Hepatocyte (in vitro differentiated cells): ENCODE data around the gene ARPC1B. TPM values are rescaled to one million over a fixed set of nuclear protein-coding genes. Genes with fewer than 3 reads are reported as not detected.

Experiments
- DNase-seq: peaks from one replicate; pipeline ENCODE4 v3.0.0-alpha.2; 2016; ENCODE audit warnings: low spot score
- H2AFZ ChIP-seq: fragments of 200-600 bp; sonication (generic); 2 replicates; pipeline ENCODE4 v1.6.0; 2016; ENCODE audit warnings: antibody characterized with exemption, mild to moderate bottlenecking
- H3K27ac ChIP-seq: fragments of 200-600 bp; sonication (generic); 2 replicates; pipeline ENCODE4 v1.5.1; 2016; ENCODE audit warnings: mild to moderate bottlenecking
- H3K27me3 ChIP-seq: fragments of 200-600 bp; sonication (generic); 2 replicates; pipeline ENCODE4 v1.6.1; 2016
- H3K36me3 ChIP-seq: fragments of 200-600 bp; sonication (generic); replicated peaks from 2 replicates; pipeline ENCODE4 v1.5.1; 2016; ENCODE audit warnings: low read depth; ENCODE audit not compliant: insufficient read depth
- H3K4me1 ChIP-seq: fragments of 200-600 bp; sonication (generic); 2 replicates; pipeline ENCODE4 v1.5.1; 2016; ENCODE audit warnings: mild to moderate bottlenecking, moderate library complexity; ENCODE audit not compliant: insufficient read depth
- H3K4me2 ChIP-seq: fragments of 200-600 bp; sonication (generic); 2 replicates; pipeline ENCODE4 v1.6.0; 2016
- H3K4me3 ChIP-seq: fragments of 200-600 bp; sonication (generic); 2 replicates; pipeline ENCODE4 v1.5.1; 2016; ENCODE audit warnings: mild to moderate bottlenecking
- H3K79me2 ChIP-seq: fragments of 200-600 bp; sonication (generic); 2 replicates; pipeline ENCODE4 v1.6.0; 2017; ENCODE audit warnings: mild to moderate bottlenecking
- H3K9me2 ChIP-seq: fragments of 200-600 bp; sonication (generic); replicated peaks from 2 replicates; pipeline ENCODE4 v1.6.0; 2017; ENCODE audit warnings: mild to moderate bottlenecking; ENCODE audit not compliant: insufficient read depth
- H3K9me3 ChIP-seq: fragments of 200-600 bp; sonication (generic); 2 replicates; pipeline ENCODE4 v1.5.1; 2016; ENCODE audit warnings: low read depth, mild to moderate bottlenecking
- H4K20me1 ChIP-seq: fragments of 200-600 bp; sonication (generic); 2 replicates; pipeline ENCODE4 v1.6.0; 2016; ENCODE audit warnings: mild to moderate bottlenecking; ENCODE audit not compliant: insufficient read depth, poor library complexity, severe bottlenecking
- EZH2 ChIP-seq: fragments of 200-600 bp; sonication (generic); IDR thresholded peaks from 2 replicates; pipeline ENCODE4 v1.6.1; 2016; ENCODE audit warnings: antibody characterized with exemption, mild to moderate bottlenecking, borderline replicate concordance
- EZH2phosphoT487 ChIP-seq: fragments of 200-600 bp; sonication (generic); IDR thresholded peaks from one replicate; pipeline ENCODE4 v1.6.1; 2018; ENCODE audit warnings: antibody characterized with exemption, mild to moderate bottlenecking, low read depth, moderate library complexity; ENCODE audit not compliant: unreplicated experiment, severe bottlenecking
- WGBS: methylation state at CpG from one replicate; pipeline ENCODE4 v1.1.6; 2016; ENCODE audit warnings: low lambda C conversion rate; ENCODE audit errors: missing lambda C conversion rate; 5-methylcytosine and 5-hydroxymethylcytosine counted together
- polyA plus RNA-seq: library from polyadenylated mRNA; unstranded; fragments of >200 nt; fragmentation: Nextera tagmentation; extraction: Ambion mirVana; gene quantifications from 2 replicates; pipeline ENCODE4 v1.2.1, GENCODE V29; 2016
- total RNA-seq: library from RNA; depleted of rRNA; stranded (reverse); fragments of >200 nt; gene quantifications from 2 replicates; pipeline ENCODE4 v1.2.3, GENCODE V29; 2014
- TF ChIP-seq, protein P1 (sequence below): fragments of 200-600 bp; sonication (generic); IDR thresholded peaks from 2 replicates; pipeline ENCODE4 v1.5.1; 2016; ENCODE audit warnings: antibody characterized with exemption, mild to moderate bottlenecking; ENCODE audit not compliant: poor library complexity

Gene ARPC1B
- total RNA-seq = 139 and 153 TPM in 2 replicates
- 199 and 205 TPM in 2 replicates for polyA plus RNA-seq

DNA sequence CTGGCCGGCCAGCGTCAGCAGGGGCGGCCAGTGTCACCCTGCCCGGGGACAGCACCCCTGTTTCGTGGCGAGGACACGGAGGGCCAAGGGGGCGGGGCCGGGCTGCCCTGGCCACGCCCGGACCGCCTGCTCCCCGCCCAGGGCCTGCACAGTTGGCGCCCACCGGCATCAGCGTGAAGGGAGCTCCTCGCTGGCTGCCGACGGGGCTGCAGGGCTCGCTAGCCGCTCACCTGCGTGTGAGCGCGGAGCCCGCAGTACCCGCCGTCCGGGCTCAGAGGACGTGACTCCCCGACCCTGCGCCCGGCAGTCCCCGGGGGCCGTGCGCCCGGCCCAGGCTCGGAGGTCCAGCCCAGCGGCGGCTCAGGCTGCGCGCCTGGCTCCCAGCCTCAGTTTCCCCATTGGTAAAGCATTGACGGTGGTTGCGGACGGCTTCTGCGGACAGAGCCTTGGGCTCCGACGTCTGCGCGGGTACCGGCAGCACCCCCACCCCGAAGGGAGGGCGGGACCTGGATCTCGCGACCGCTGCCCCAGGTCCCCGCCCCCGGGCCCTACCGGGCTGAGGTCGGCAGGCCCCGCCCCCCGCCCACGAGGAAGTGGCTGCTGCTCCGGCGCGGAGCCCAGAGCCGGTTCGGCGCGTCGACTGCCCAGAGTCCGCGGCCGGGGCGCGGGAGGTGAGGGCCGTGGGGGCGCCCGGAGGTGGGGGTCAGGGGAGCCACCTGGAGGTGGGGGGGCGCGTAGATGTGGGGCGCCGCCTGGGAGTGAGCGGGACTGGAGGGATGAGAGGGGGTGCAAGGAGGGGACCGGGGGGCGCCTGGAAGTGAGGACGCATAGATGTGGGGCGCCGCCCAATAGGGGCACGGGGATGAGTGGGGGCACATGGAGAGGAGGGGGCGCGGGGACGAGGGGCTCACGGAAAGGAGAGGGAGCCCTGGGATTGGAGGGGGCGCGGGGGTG, at the start of gene ARPC1B:
ARPC1B (plus strand) TSS at position 620 of the 954 bp plus-strand sequence. CDS start 10,985 bp downstream, outside the sequence.
- DNase-seq = peak; percentile 94
- TF ChIP-seq EZH2 = no peak
- TF ChIP-seq, protein P1, sequence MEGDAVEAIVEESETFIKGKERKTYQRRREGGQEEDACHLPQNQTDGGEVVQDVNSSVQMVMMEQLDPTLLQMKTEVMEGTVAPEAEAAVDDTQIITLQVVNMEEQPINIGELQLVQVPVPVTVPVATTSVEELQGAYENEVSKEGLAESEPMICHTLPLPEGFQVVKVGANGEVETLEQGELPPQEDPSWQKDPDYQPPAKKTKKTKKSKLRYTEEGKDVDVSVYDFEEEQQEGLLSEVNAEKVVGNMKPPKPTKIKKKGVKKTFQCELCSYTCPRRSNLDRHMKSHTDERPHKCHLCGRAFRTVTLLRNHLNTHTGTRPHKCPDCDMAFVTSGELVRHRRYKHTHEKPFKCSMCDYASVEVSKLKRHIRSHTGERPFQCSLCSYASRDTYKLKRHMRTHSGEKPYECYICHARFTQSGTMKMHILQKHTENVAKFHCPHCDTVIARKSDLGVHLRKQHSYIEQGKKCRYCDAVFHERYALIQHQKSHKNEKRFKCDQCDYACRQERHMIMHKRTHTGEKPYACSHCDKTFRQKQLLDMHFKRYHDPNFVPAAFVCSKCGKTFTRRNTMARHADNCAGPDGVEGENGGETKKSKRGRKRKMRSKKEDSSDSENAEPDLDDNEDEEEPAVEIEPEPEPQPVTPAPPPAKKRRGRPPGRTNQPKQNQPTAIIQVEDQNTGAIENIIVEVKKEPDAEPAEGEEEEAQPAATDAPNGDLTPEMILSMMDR = no peak
- no peak for TF ChIP-seq EZH2phosphoT487

DNA sequence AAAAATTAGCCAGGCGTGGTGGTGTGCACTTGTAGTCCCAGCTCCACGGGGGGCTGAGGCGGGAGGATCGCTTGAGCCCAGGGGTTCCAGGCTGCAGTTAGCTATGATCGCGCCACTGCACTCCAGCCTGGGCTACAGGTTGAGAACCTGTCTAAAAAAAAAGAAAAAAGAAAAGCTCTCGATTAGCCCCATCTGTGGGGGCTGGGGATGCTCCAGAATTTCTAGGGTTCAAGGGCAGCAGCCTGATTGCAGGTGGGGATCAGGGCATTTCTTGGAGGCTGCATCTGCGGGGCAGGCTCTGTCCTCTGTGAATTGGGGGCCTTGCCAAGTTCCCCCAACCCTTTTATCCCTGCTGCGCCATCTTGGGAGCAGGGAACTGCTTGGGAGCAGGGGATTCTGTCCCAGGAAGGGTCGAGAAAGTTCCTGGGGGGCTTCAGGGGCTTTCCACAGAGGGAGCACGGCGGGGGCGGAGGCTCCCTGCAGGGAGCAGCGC, 49.5 kb upstream of the ARPC1B start:
- H3K36me3 ChIP-seq = no peaks in the 10 kb centered on the region
- H2AFZ ChIP-seq = peak overlapping the region; percentile 90
- peaks cover 27% of the 10 kb centered on the region for H3K4me1 ChIP-seq
- no peak for DNase-seq
- 39% methylated on average over 14 of the region's 14 CpGs for WGBS
- peak overlapping the region; percentile 83 for H3K27ac ChIP-seq
- H3K9me3 ChIP-seq = no peaks in the 10 kb centered on the region
- no peaks in the 10 kb centered on the region for H3K27me3 ChIP-seq
- H4K20me1 ChIP-seq = peaks cover 15% of the 10 kb centered on the region
- no peaks in the 10 kb centered on the region for H3K9me2 ChIP-seq
- H3K4me3 ChIP-seq = peak overlapping the region; percentile 56
- peaks cover 51% of the 10 kb centered on the region for H3K79me2 ChIP-seq
- peak overlapping the region; percentile 91 for H3K4me2 ChIP-seq
- TF ChIP-seq EZH2phosphoT487 (no peak), EZH2 (no peak)
- TF ChIP-seq, protein P1 = no peak

More for the DNA sequence above, at the start of gene ARPC1B:
- 1% methylated on average over 60 of the region's 95 CpGs for WGBS
- H3K36me3 ChIP-seq = no peaks in the 10 kb centered on the region
- peaks cover 18% of the 10 kb centered on the region for H3K79me2 ChIP-seq
- H3K9me3 ChIP-seq = no peaks in the 10 kb centered on the region
- no peaks in the 10 kb centered on the region for H3K9me2 ChIP-seq
- H3K4me1 ChIP-seq = peaks cover 17% of the 10 kb centered on the region
- H4K20me1 ChIP-seq = no peaks in the 10 kb centered on the region
- no peaks in the 10 kb centered on the region for H3K27me3 ChIP-seq
- peak within 1 kb of the TSS; percentile 97 for H2AFZ ChIP-seq
- peak within 1 kb of the TSS; percentile 100 for H3K4me2 ChIP-seq
- peak within 1 kb of the TSS; percentile 86 for H3K27ac ChIP-seq
- H3K4me3 ChIP-seq = peak within 1 kb of the TSS; percentile 88

- H3K36me3 ChIP-seq = no peaks in the 10 kb centered on the region
- no peaks in the 10 kb centered on the region for H3K9me3 ChIP-seq
- peak within 1 kb of the TSS; percentile 90 for H2AFZ ChIP-seq
- H3K4me1 ChIP-seq = peaks cover 30% of the 10 kb centered on the region
- H4K20me1 ChIP-seq = peaks cover 15% of the 10 kb centered on the region
- H3K9me2 ChIP-seq = no peaks in the 10 kb centered on the region
- peak; percentile 97 for DNase-seq
- H3K4me3 ChIP-seq = peak within 1 kb of the TSS; percentile 90
- H3K4me2 ChIP-seq = peak within 1 kb of the TSS; percentile 91
- H3K27ac ChIP-seq = peak within 1 kb of the TSS; percentile 93
- peaks cover 54% of the 10 kb centered on the region for H3K79me2 ChIP-seq
- no peaks in the 10 kb centered on the region for H3K27me3 ChIP-seq
- WGBS = under 1% methylated on average over 74 of the region's 82 CpGs
- TF ChIP-seq, protein P1 = peak; percentile 24
- no peak for TF ChIP-seq EZH2
These were observed 48.7 kb upstream of the ARPC1B start, which contains the start of gene ARPC1A for GRCh38 chr7:99325592-99326407. Gene ARPC1A, plus strand, starts transcription at chr7:99325898. Its CDS starts 7,456 bp downstream, at chr7:99333354.
